ENCODE results near the gene CEP170B. TPM values are rescaled to one million over a fixed set of nuclear protein-coding genes. Genes with fewer than 3 reads are reported as not detected.

CEP170B gene
- total and polyA plus RNA-seq, 2 of the 13 experiments (the other 11 are each of a cell fraction or from before 2014, with no cell fraction given) = 4.3 to 8.8 TPM

- TF ChIP-seq HOMEZ (CRISPR knock-in tag; IDR thresholded peaks at IDR 0.05; ENCODE audit: low read depth) (no peak), ZBTB34 (CRISPR knock-in tag; IDR thresholded peaks at IDR 0.05) (no peak), HOXA5 (CRISPR knock-in tag; IDR thresholded peaks at IDR 0.05) (0 out of 2 replicates have a peak, but pooled peaks have one; percentile 34), TEAD3 (CRISPR knock-in tag; optimal IDR thresholded peaks at IDR 0.05; ENCODE audit: borderline replicate concordance) (peak; percentile 83), NR3C1 (CRISPR knock-in tag; IDR thresholded peaks at IDR 0.05) (no peak), MYC (CRISPR knock-in tag; IDR thresholded peaks at IDR 0.05; ENCODE audit: borderline replicate concordance) (peak; percentile 65), ZNF432 (CRISPR knock-in tag; IDR thresholded peaks at IDR 0.05; ENCODE audit: borderline replicate concordance) (no peak), ZKSCAN5 (CRISPR knock-in tag; IDR thresholded peaks at IDR 0.05) (0 out of 2 replicates have a peak, but pooled peaks have one; percentile 41), ZNF772 (CRISPR knock-in tag; IDR thresholded peaks at IDR 0.05) (no peak), KIAA2018 (CRISPR knock-in tag; IDR thresholded peaks at IDR 0.05; ENCODE audit: borderline replicate concordance) (no peak), ZNF350 (CRISPR knock-in tag; IDR thresholded peaks at IDR 0.05; ENCODE audit: borderline replicate concordance, low read depth) (peak; percentile 86; the same call in 1 of the 2 replicates), HCFC1 (IDR thresholded peaks at IDR 0.05; ENCODE audit: low read depth, low read length) (no peak)
- TF ChIP-seq, protein P1, sequence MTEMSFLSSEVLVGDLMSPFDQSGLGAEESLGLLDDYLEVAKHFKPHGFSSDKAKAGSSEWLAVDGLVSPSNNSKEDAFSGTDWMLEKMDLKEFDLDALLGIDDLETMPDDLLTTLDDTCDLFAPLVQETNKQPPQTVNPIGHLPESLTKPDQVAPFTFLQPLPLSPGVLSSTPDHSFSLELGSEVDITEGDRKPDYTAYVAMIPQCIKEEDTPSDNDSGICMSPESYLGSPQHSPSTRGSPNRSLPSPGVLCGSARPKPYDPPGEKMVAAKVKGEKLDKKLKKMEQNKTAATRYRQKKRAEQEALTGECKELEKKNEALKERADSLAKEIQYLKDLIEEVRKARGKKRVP (CRISPR knock-in tag; IDR thresholded peaks at IDR 0.05) = no peak
- TF ChIP-seq, protein P2, sequence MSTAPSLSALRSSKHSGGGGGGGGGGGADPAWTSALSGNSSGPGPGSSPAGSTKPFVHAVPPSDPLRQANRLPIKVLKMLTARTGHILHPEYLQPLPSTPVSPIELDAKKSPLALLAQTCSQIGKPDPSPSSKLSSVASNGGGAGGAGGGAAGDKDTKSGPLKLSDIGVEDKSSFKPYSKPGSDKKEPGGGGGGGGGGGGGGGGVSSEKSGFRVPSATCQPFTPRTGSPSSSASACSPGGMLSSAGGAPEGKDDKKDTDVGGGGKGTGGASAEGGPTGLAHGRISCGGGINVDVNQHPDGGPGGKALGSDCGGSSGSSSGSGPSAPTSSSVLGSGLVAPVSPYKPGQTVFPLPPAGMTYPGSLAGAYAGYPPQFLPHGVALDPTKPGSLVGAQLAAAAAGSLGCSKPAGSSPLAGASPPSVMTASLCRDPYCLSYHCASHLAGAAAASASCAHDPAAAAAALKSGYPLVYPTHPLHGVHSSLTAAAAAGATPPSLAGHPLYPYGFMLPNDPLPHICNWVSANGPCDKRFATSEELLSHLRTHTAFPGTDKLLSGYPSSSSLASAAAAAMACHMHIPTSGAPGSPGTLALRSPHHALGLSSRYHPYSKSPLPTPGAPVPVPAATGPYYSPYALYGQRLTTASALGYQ (CRISPR knock-in tag; IDR thresholded peaks at IDR 0.05) = no peak
Measured at GRCh38 chr14:104864267-104865080, 594 bp upstream of the CEP170B start (continued).
